Fibroblast of lung (primary cell): Measurements from ENCODE around the gene PKD1. TPM values are rescaled to one million over a fixed set of nuclear protein-coding genes. Genes with fewer than 3 reads are reported as not detected.

Source experiments
- DNase-seq, 2 donors: peaks; one replicate each; pipeline versions ENCODE4 v3.0.0 to v3.0.0-alpha.2; 2010; ENCODE audit warnings: low read depth in 2 of 2
- H2AFZ ChIP-seq: 2 replicates; pipeline ENCODE4 v1.5.1; 2012; ENCODE audit warnings: low read length, control low read depth, inconsistent platforms
- H3K27ac ChIP-seq: 2 replicates; pipeline ENCODE4 v1.5.1; 2011; ENCODE audit warnings: low read length, control low read depth; ENCODE audit not compliant: insufficient read depth
- H3K27me3 ChIP-seq: 2 replicates; pipeline ENCODE4 v1.5.1; 2011; ENCODE audit warnings: mild to moderate bottlenecking, low read length; ENCODE audit not compliant: control insufficient read depth, insufficient read depth
- H3K36me3 ChIP-seq: 2 replicates; pipeline ENCODE4 v1.5.1; 2011; ENCODE audit warnings: low read length; ENCODE audit not compliant: control insufficient read depth, insufficient read depth
- H3K4me1 ChIP-seq: 2 replicates; pipeline ENCODE4 v1.5.1; 2011; ENCODE audit warnings: low read length; ENCODE audit not compliant: control insufficient read depth, insufficient read depth; ENCODE audit errors: extremely low read depth
- H3K4me2 ChIP-seq: 2 replicates; pipeline ENCODE4 v1.5.1; 2011; ENCODE audit warnings: low read length, control low read depth; ENCODE audit not compliant: insufficient read depth; ENCODE audit errors: extremely low read depth
- H3K4me3 ChIP-seq, 4 experiments: fragments of 200-600 bp in 1 of 4; sonication (generic) in 1 of 4; replicated peaks in 1 of 4; 2 replicates each; pipeline ENCODE4 v1.5.1; 2011 to 2016; ENCODE audit warnings: low read length in 4 of 4, low read depth in 3 of 4, mild to moderate bottlenecking in 3 of 4, control low read depth in 2 of 4, inconsistent platforms in 1 of 4, mixed read lengths in 1 of 4; ENCODE audit not compliant: insufficient read depth in 1 of 4; ENCODE audit errors: control extremely low read depth in 1 of 4
- H3K79me2 ChIP-seq: 2 replicates; pipeline ENCODE4 v1.5.1; 2012; ENCODE audit warnings: mild to moderate bottlenecking, low read length, inconsistent platforms; ENCODE audit not compliant: control insufficient read depth, insufficient read depth
- H3K9ac ChIP-seq: 2 replicates; pipeline ENCODE4 v1.5.1; 2011; ENCODE audit warnings: mild to moderate bottlenecking, low read length, control low read depth; ENCODE audit not compliant: insufficient read depth
- H3K9me3 ChIP-seq: 2 replicates; pipeline ENCODE4 v1.5.1; 2012; ENCODE audit warnings: low read depth, low read length; ENCODE audit not compliant: control insufficient read depth, insufficient read depth
- H4K20me1 ChIP-seq: 2 replicates; pipeline ENCODE4 v1.5.1; 2011; ENCODE audit warnings: low read length; ENCODE audit not compliant: control insufficient read depth, insufficient read depth; ENCODE audit errors: extremely low read depth
- EZH2 ChIP-seq: IDR thresholded peaks from 2 replicates; pipeline ENCODE4 v1.5.1; 2012; ENCODE audit warnings: low read length, control low read depth, mild to moderate bottlenecking; ENCODE audit errors: missing control alignments
- polyA plus RNA-seq, 2 donors: library from polyadenylated mRNA; depleted of rRNA in 1 of 2; stranded (reverse) in 1 of 2; unstranded in 1 of 2; fragments of >200 nt; gene quantifications; 2 replicates each; pipeline ENCODE4 v1.2.1, GENCODE V29; 2011 to 2012; ENCODE audit warnings: missing spikeins in 1 of 2
- total RNA-seq: library from RNA; depleted of rRNA; stranded (reverse); fragments of >200 nt; gene quantifications from 2 replicates; pipeline ENCODE4 v1.2.1, GENCODE V29; 2014
- TF ChIP-seq, protein P1 (sequence below), 2 donors: IDR thresholded peaks in 1 of 2; conservative IDR thresholded peaks in 1 of 2; 1 replicate in 1 of 2; 2 replicates in 1 of 2; pipeline ENCODE4 v1.5.1; 2011 to 2012; ENCODE audit warnings: low read length in 2 of 2, control low read depth in 1 of 2, inconsistent platforms in 1 of 2, low read depth in 1 of 2, mild to moderate bottlenecking in 1 of 2

Gene PKD1
- total and polyA plus RNA-seq, 2 donors (not counting 1 experiment from before 2014, with no cell fraction given) = 16.3 to 199 TPM

DNA sequence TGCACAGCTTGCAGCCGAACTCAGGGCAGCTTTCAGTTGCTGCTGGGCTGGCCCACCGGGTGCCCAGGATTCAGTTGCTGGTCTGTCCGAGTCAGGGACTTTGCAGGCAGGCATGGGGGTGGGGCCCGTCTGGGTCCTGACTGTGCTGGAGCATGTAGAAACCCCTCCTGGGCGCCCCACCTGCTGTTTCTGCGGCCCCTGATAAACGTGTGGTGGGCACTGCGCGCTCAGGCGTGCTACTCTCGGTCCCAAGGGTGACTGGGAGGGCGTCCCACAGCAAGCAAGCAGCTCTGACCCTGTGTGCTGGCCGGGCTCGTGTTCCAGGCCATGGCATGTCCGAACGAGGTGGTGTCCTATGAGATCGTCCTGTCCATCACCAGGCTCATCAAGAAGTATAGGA lies 75.4 kb downstream of the PKD1 start:
- Histone ChIP-seq H3K9ac (no peak overlapping the region), H3K36me3 (peaks cover 37% of the 10 kb centered on the region)

DNA sequence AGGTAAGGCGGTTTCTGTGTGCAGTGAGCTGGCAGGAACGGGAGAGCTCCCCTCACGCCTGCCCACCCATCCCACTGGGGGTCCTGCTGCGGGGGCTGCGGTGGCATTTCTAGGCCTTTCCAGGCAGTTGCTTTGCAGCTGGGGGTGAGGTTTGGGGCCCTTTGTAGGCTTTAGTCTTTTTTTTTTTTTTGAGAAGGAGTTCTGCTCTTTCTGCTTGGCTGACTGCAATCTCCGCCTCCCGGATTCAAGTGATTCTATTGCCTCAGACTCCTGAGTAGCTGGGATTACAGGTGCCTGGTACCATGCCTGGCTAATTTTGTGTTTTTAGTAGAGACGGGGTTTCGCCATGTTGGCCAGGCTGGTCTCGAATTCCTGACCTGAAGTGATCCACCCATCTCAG lies 76.8 kb downstream of the PKD1 start:
- no peak overlapping the region for H3K4me3 ChIP-seq
- no peak overlapping the region for H3K27ac ChIP-seq
- no peak overlapping the region for H3K9ac ChIP-seq
- DNase-seq = no peak
- no peaks in the 10 kb centered on the region for H3K79me2 ChIP-seq
- no peak for TF ChIP-seq EZH2
- TF ChIP-seq, protein P1, sequence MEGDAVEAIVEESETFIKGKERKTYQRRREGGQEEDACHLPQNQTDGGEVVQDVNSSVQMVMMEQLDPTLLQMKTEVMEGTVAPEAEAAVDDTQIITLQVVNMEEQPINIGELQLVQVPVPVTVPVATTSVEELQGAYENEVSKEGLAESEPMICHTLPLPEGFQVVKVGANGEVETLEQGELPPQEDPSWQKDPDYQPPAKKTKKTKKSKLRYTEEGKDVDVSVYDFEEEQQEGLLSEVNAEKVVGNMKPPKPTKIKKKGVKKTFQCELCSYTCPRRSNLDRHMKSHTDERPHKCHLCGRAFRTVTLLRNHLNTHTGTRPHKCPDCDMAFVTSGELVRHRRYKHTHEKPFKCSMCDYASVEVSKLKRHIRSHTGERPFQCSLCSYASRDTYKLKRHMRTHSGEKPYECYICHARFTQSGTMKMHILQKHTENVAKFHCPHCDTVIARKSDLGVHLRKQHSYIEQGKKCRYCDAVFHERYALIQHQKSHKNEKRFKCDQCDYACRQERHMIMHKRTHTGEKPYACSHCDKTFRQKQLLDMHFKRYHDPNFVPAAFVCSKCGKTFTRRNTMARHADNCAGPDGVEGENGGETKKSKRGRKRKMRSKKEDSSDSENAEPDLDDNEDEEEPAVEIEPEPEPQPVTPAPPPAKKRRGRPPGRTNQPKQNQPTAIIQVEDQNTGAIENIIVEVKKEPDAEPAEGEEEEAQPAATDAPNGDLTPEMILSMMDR (conservative IDR thresholded peaks at IDR 0.05 in 1 of 2, IDR thresholded peaks at IDR 0.05 in 1 of 2; ENCODE audit: low read depth in 1 of 2, low read length in 2 of 2) = no peak
- H3K9me3 ChIP-seq = no peaks in the 10 kb centered on the region
- H2AFZ ChIP-seq = no peak overlapping the region
- no peak overlapping the region for H3K4me2 ChIP-seq
- H3K27me3 ChIP-seq = no peaks in the 10 kb centered on the region
- H3K36me3 ChIP-seq = peaks cover 34% of the 10 kb centered on the region
- no peaks in the 10 kb centered on the region for H4K20me1 ChIP-seq
- H3K4me1 ChIP-seq = no peaks in the 10 kb centered on the region

More for the DNA sequence above, 75.4 kb downstream of the PKD1 start:
- H2AFZ ChIP-seq = no peak overlapping the region
- no peak overlapping the region for H3K4me3 ChIP-seq
- no peaks in the 10 kb centered on the region for H3K79me2 ChIP-seq
- H3K9me3 ChIP-seq = no peaks in the 10 kb centered on the region
- TF ChIP-seq, protein P1 (conservative IDR thresholded peaks at IDR 0.05 in 1 of 2, IDR thresholded peaks at IDR 0.05 in 1 of 2; ENCODE audit: low read depth in 1 of 2, low read length in 2 of 2) = no peak
- no peak for TF ChIP-seq EZH2
- no peaks in the 10 kb centered on the region for H4K20me1 ChIP-seq
- no peaks in the 10 kb centered on the region for H3K4me1 ChIP-seq
- H3K27ac ChIP-seq = no peak overlapping the region
- no peak for DNase-seq
- H3K4me2 ChIP-seq = no peak overlapping the region
- no peaks in the 10 kb centered on the region for H3K27me3 ChIP-seq

DNA sequence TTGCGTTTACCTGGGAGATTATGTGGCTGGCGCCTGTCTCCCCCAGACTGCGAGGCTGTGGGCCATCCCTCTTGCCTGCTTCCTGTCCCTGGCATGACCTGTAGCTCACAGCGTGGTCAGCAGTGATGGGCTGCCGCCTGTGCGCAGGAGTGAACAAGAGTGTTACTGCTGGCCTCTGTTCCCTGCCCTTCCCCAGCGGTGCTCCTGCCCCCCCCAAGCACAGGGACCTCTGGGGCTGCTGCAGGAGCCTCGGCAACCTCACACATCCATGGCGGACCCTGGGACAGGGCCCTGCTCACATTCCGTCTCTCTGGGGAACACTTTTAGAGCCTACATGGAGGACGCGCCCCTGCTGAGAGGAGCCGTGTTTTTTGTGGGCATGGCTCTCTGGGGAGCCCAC lies 77.3 kb downstream of the PKD1 start:
- Histone ChIP-seq H3K9ac (no peak overlapping the region), H3K36me3 (peaks cover 33% of the 10 kb centered on the region), H3K9me3 (no peaks in the 10 kb centered on the region), H3K4me1 (no peaks in the 10 kb centered on the region), H3K27ac (no peak overlapping the region), H2AFZ (no peak overlapping the region), H4K20me1 (no peaks in the 10 kb centered on the region), H3K79me2 (no peaks in the 10 kb centered on the region), H3K4me2 (no peak overlapping the region), H3K27me3 (no peaks in the 10 kb centered on the region), H3K4me3 (no peak overlapping the region)
- no peak for DNase-seq
- TF ChIP-seq, protein P1 (conservative IDR thresholded peaks at IDR 0.05 in 1 of 2, IDR thresholded peaks at IDR 0.05 in 1 of 2; ENCODE audit: low read depth in 1 of 2, low read length in 2 of 2) = no peak
- no peak for TF ChIP-seq EZH2
